Liver (tissue), 10 donors: ENCODE results near the gene CHTF18. TPM values are rescaled to one million over a fixed set of nuclear protein-coding genes. Genes with fewer than 3 reads are reported as not detected.

Source experiments
- DNase-seq: peaks from one replicate; pipeline ENCODE4 v3.0.0-alpha.2; 2017; ENCODE audit warnings: low spot score
- H3K27ac ChIP-seq, 2 donors: one replicate each; pipeline ENCODE4 v1.7.0; 2013; ENCODE audit warnings: inconsistent platforms in 2 of 2, low read length in 2 of 2, control low read depth in 1 of 2, low read depth in 1 of 2, mild to moderate bottlenecking in 1 of 2
- H3K27me3 ChIP-seq, 4 donors: one replicate each; pipeline versions ENCODE4 v1.6.1 to v1.7.0; 2013; ENCODE audit warnings: low read length in 3 of 4, inconsistent platforms in 1 of 4, mild to moderate bottlenecking in 1 of 4, moderate library complexity in 1 of 4; ENCODE audit not compliant: control insufficient read depth in 4 of 4, insufficient read depth in 4 of 4
- H3K36me3 ChIP-seq, 4 donors: one replicate each; pipeline versions ENCODE4 v1.6.1 to v1.7.0; 2013; ENCODE audit warnings: low read length in 3 of 4, mild to moderate bottlenecking in 3 of 4, low read depth in 1 of 4, moderate library complexity in 1 of 4; ENCODE audit not compliant: control insufficient read depth in 4 of 4, insufficient read depth in 3 of 4
- H3K4me1 ChIP-seq, 4 donors: one replicate each; pipeline versions ENCODE4 v1.6.1 to v1.7.0; 2013; ENCODE audit warnings: low read length in 3 of 4, mild to moderate bottlenecking in 3 of 4, moderate library complexity in 1 of 4; ENCODE audit not compliant: control insufficient read depth in 4 of 4, insufficient read depth in 4 of 4
- H3K4me3 ChIP-seq, 3 donors: one replicate each; pipeline versions ENCODE4 v1.6.1 to v1.7.0; 2013; ENCODE audit warnings: low read length in 3 of 3, control low read depth in 1 of 3, low read depth in 1 of 3, mild to moderate bottlenecking in 1 of 3
- H3K9ac ChIP-seq, 2 donors: one replicate each; pipeline ENCODE4 v1.7.0; 2013; ENCODE audit warnings: low read length in 2 of 2, mild to moderate bottlenecking in 2 of 2, moderate library complexity in 2 of 2, control low read depth in 1 of 2, low read depth in 1 of 2
- H3K9me3 ChIP-seq, 4 donors: one replicate each; pipeline versions ENCODE4 v1.6.1 to v1.7.0; 2013; ENCODE audit warnings: low read length in 3 of 4; ENCODE audit not compliant: control insufficient read depth in 4 of 4
- FOXA2 ChIP-seq: IDR thresholded peaks from 2 replicates; pipeline ENCODE4 v1.6.1; 2016; ENCODE audit warnings: antibody characterized with exemption
- HNF4A ChIP-seq, 2 donors: conservative IDR thresholded peaks; 2 replicates each; pipeline ENCODE4 v1.6.1; 2016; ENCODE audit warnings: antibody characterized with exemption in 2 of 2, mild to moderate bottlenecking in 2 of 2
- JUND ChIP-seq, 2 donors: IDR thresholded peaks; 2 replicates each; pipeline ENCODE4 v1.6.1; 2016; ENCODE audit warnings: antibody characterized with exemption in 2 of 2
- RAD21 ChIP-seq, 2 donors: IDR thresholded peaks; 2 replicates each; pipeline ENCODE4 v1.6.1; 2016; ENCODE audit warnings: antibody characterized with exemption in 2 of 2, mild to moderate bottlenecking in 2 of 2
- WGBS: extraction: QIAGEN DNeasy Blood & Tissue Kit; methylation state at CpG from one replicate; pipeline ENCODE4 v1.1.7; 2013; 5-methylcytosine and 5-hydroxymethylcytosine counted together
- polyA plus RNA-seq, 2 donors: library from polyadenylated mRNA; stranded (reverse) in 1 of 2; unstranded in 1 of 2; fragments of 200-250 nt in 1 of 2; fragments of >200 nt in 1 of 2; fragmentation: Nextera tagmentation in 1 of 2; extraction: Ambion mirVana in 1 of 2; gene quantifications; one replicate each; pipeline versions ENCODE4 v1.2.1 to v1.2.3, GENCODE V29; 2013 to 2015
- small RNA-seq: library from RNA; depleted of rRNA; stranded (forward); fragments of <200 nt; gene quantifications from one replicate; pipeline ENCODE3, GENCODE V24; 2014
- total RNA-seq, 2 donors: library from RNA; depleted of rRNA; stranded (reverse); fragments of >200 nt; gene quantifications; one replicate each; pipeline ENCODE4 v1.2.3, GENCODE V29; 2014
- TF ChIP-seq, protein P1 (sequence below): IDR thresholded peaks from 2 replicates; pipeline ENCODE4 v1.6.1; 2016; ENCODE audit warnings: antibody characterized with exemption
- donor health status: healthy.
- donor health status: healthy.
- donor health status: healthy.
- donor health status: healthy.
- donor health status: healthy.

CHTF18 gene
- total and polyA plus RNA-seq, 4 donors = 1.7 to 15.6 (median 3.9) TPM

DNA sequence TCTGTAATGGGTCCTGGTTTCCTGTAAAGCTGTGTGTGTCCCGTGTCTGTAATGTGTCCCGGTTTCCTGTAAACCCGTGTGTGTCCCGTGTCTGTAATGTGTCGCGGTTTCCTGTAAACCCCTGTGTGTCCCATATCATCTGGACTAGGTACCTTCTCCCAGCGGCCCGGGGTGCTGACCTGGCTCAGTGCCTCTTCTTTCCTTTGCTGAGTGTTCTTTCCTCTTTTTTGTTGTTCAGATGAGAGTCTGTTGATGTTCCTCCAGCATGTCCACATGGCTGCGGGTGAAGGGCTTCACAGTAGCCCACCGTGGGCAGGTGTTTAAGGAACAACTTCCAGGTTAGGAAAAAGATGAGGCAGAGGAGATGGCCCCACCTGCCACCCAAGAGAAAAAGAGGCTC is 58.7 kb downstream of the CHTF18 start:
- TF ChIP-seq RAD21 (IDR thresholded peaks at IDR 0.05) (no peak), JUND (IDR thresholded peaks at IDR 0.05) (no peak), FOXA2 (no peak), HNF4A (conservative IDR thresholded peaks at IDR 0.05) (no peak)
- TF ChIP-seq, protein P1, sequence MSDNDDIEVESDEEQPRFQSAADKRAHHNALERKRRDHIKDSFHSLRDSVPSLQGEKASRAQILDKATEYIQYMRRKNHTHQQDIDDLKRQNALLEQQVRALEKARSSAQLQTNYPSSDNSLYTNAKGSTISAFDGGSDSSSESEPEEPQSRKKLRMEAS = no peak
- H3K4me1 ChIP-seq = no peaks in the 10 kb centered on the region
- no peak overlapping the region for H3K9ac ChIP-seq
- WGBS = 94% methylated on average over 10 of the region's 10 CpGs
- H3K27ac ChIP-seq = no peak overlapping the region
- no peaks in the 10 kb centered on the region for H3K27me3 ChIP-seq
- H3K9me3 ChIP-seq = peaks cover 0 to 3% (median 2%) of the 10 kb centered on the region in 4 donors
- no peak overlapping the region for H3K4me3 ChIP-seq
- H3K36me3 ChIP-seq = no peaks in the 10 kb centered on the region
- DNase-seq = no peak

Small RNA genes lying within 50 kb of the gene (small RNA-seq; reads per million reads assigned to genes)
- gene MIR662 = not detected

Other genes with a start within 250 kb of the CHTF18 start
- gene PRR35, start 228.2 kb upstream of the CHTF18 start, total RNA-seq = not detected
- not detected for gene PRR35, start 228.2 kb upstream of the CHTF18 start, polyA plus RNA-seq
- 1 to 10 TPM in 1 of 2 donors, under 1 TPM in 1; 0.25 to 7.0 TPM for gene NHLRC4, start 221.6 kb upstream of the CHTF18 start, total RNA-seq
- gene NHLRC4, start 221.6 kb upstream of the CHTF18 start, polyA plus RNA-seq = under 1 TPM in 1 of 2 donors, not detected in 1; 0.17 TPM
- 100 to 1,000 TPM in 1 of 2 donors, 10 to 100 TPM in 1; 16.8 to 144 TPM for gene PIGQ, start 218.7 kb upstream of the CHTF18 start, total RNA-seq
- 10 to 100 TPM; 18.9 to 22.4 TPM for gene PIGQ, start 218.7 kb upstream of the CHTF18 start, polyA plus RNA-seq
- gene RAB40C, start 198.6 kb upstream of the CHTF18 start, total RNA-seq = 10 to 100 TPM in 1 of 2 donors, 1 to 10 TPM in 1; 7.7 to 11.0 TPM
- 10 to 100 TPM in 1 of 2 donors, 1 to 10 TPM in 1; 6.1 to 10.7 TPM for gene RAB40C, start 198.6 kb upstream of the CHTF18 start, polyA plus RNA-seq
- gene WFIKKN1, start 157.6 kb upstream of the CHTF18 start, total RNA-seq = 1 to 10 TPM in 1 of 2 donors, under 1 TPM in 1; 0.67 to 1.2 TPM
- under 1 TPM; 0.19 to 0.24 TPM for gene WFIKKN1, start 157.6 kb upstream of the CHTF18 start, polyA plus RNA-seq
- 10 to 100 TPM; 26.3 to 28.1 TPM for gene METTL26, start 152.3 kb upstream of the CHTF18 start, total RNA-seq
- gene METTL26, start 152.3 kb upstream of the CHTF18 start, polyA plus RNA-seq = 10 to 100 TPM; 54.6 to 69.1 TPM
- 10 to 100 TPM; 16.3 to 45.5 TPM for gene MCRIP2, start 146.8 kb upstream of the CHTF18 start, total RNA-seq
- gene MCRIP2, start 146.8 kb upstream of the CHTF18 start, polyA plus RNA-seq = 10 to 100 TPM; 77.4 to 97.3 TPM
- 10 to 100 TPM in 1 of 2 donors, 1 to 10 TPM in 1; 10.0 to 13.4 TPM for gene WDR90, start 139.3 kb upstream of the CHTF18 start, total RNA-seq
- 1 to 10 TPM; 4.7 to 5.9 TPM for gene WDR90, start 139.3 kb upstream of the CHTF18 start, polyA plus RNA-seq
- 10 to 100 TPM; 20.8 to 31.0 TPM for gene RHOT2, start 120.5 kb upstream of the CHTF18 start, total RNA-seq
- 10 to 100 TPM; 37.5 to 37.9 TPM for gene RHOT2, start 120.5 kb upstream of the CHTF18 start, polyA plus RNA-seq
- gene RHBDL1, start 112.9 kb upstream of the CHTF18 start, total RNA-seq = under 1 TPM; 0.67 to 0.84 TPM
- gene RHBDL1, start 112.9 kb upstream of the CHTF18 start, polyA plus RNA-seq = under 1 TPM; 0.35 to 0.74 TPM
- gene STUB1, start 108.2 kb upstream of the CHTF18 start, total RNA-seq = 10 to 100 TPM; 32.4 to 38.2 TPM
- gene STUB1, start 108.2 kb upstream of the CHTF18 start, polyA plus RNA-seq = 10 to 100 TPM; 62.2 to 74.4 TPM
- gene JMJD8, start 104.3 kb upstream of the CHTF18 start, total RNA-seq = 10 to 100 TPM; 21.2 to 35.8 TPM
- 10 to 100 TPM; 30.9 to 52.6 TPM for gene JMJD8, start 104.3 kb upstream of the CHTF18 start, polyA plus RNA-seq
- gene WDR24, start 98.2 kb upstream of the CHTF18 start, total RNA-seq = 1 to 10 TPM; 4.4 to 6.7 TPM
- gene WDR24, start 98.2 kb upstream of the CHTF18 start, polyA plus RNA-seq = 1 to 10 TPM; 4.2 to 8.0 TPM
- gene FBXL16, start 82.8 kb upstream of the CHTF18 start, total RNA-seq = under 1 TPM in 1 of 2 donors, not detected in 1; under 0.01 TPM
- under 1 TPM in 1 of 2 donors, not detected in 1; 0.14 TPM for gene FBXL16, start 82.8 kb upstream of the CHTF18 start, polyA plus RNA-seq
- 1 to 10 TPM; 5.9 to 8.3 TPM for gene METRN, start 73.5 kb upstream of the CHTF18 start, total RNA-seq
- gene METRN, start 73.5 kb upstream of the CHTF18 start, polyA plus RNA-seq = 10 to 100 TPM in 1 of 2 donors, 1 to 10 TPM in 1; 4.6 to 22.9 TPM
- gene ANTKMT, start 67.5 kb upstream of the CHTF18 start, total RNA-seq = 10 to 100 TPM; 14.0 to 17.6 TPM
- gene ANTKMT, start 67.5 kb upstream of the CHTF18 start, polyA plus RNA-seq = 10 to 100 TPM; 21.8 to 29.7 TPM
- gene CCDC78, start 62.2 kb upstream of the CHTF18 start, total RNA-seq = under 1 TPM; 0.08 to 0.28 TPM
- under 1 TPM in 1 of 2 donors, not detected in 1; 0.05 TPM for gene CCDC78, start 62.2 kb upstream of the CHTF18 start, polyA plus RNA-seq
- 1 to 10 TPM in 1 of 2 donors, under 1 TPM in 1; 0.67 to 1.1 TPM for gene HAGHL, start 61.5 kb upstream of the CHTF18 start, total RNA-seq
- gene HAGHL, start 61.5 kb upstream of the CHTF18 start, polyA plus RNA-seq = under 1 TPM; 0.25 to 0.32 TPM
- gene CIAO3, start 47.6 kb upstream of the CHTF18 start, total RNA-seq = 10 to 100 TPM; 16.9 to 24.3 TPM
- gene CIAO3, start 47.6 kb upstream of the CHTF18 start, polyA plus RNA-seq = 10 to 100 TPM; 13.2 to 16.0 TPM
- gene MSLN, start 27.9 kb upstream of the CHTF18 start, total RNA-seq = under 1 TPM; 0.08 to 0.65 TPM
- gene MSLN, start 27.9 kb upstream of the CHTF18 start, polyA plus RNA-seq = under 1 TPM in 1 of 2 donors, not detected in 1; 0.03 TPM
- 1 to 10 TPM; 8.2 to 9.7 TPM for gene RPUSD1, start 239 bp upstream of the CHTF18 start, total RNA-seq
- 10 to 100 TPM in 1 of 2 donors, 1 to 10 TPM in 1; 4.5 to 10.7 TPM for gene RPUSD1, start 239 bp upstream of the CHTF18 start, polyA plus RNA-seq
- not detected for gene GNG13, start 12.1 kb downstream of the CHTF18 start, total RNA-seq
- gene GNG13, start 12.1 kb downstream of the CHTF18 start, polyA plus RNA-seq = not detected
- gene LMF1, start 182.4 kb downstream of the CHTF18 start, total RNA-seq = 10 to 100 TPM in 1 of 2 donors, 1 to 10 TPM in 1; 8.8 to 24.3 TPM
- gene LMF1, start 182.4 kb downstream of the CHTF18 start, polyA plus RNA-seq = 10 to 100 TPM; 11.5 to 13.6 TPM
- under 1 TPM; 0.17 to 0.33 TPM for gene SOX8, start 193.2 kb downstream of the CHTF18 start, total RNA-seq
- under 1 TPM in 1 of 2 donors, not detected in 1; 0.05 TPM for gene SOX8, start 193.2 kb downstream of the CHTF18 start, polyA plus RNA-seq